Measurements from ENCODE around the gene SNX8. TPM values are rescaled to one million over a fixed set of nuclear protein-coding genes. Genes with fewer than 3 reads are reported as not detected.

SNX8 gene
- total and polyA plus RNA-seq, 2 donors (not counting 3 experiments of a cell fraction or from before 2014, with no cell fraction given), result 24.5 to 50.3 TPM

GRCh38 chr7:2299870-2300512 lies 14.2 kb downstream of the SNX8 start:
- Histone ChIP-seq H3K9ac (replicated peaks; ENCODE audit: extremely low read depth, insufficient read depth, low read length) (peak overlapping the region; percentile 29), H3K79me2 (ENCODE audit: control insufficient read depth, insufficient read depth, low read length) (peaks cover 4% of the 10 kb centered on the region), H3K27ac (ENCODE audit: insufficient read depth, low read depth, low read length) (peak overlapping the region; percentile 46), H3K4me2 (ENCODE audit: insufficient read depth, low read length) (peak overlapping the region; percentile 72), H3K36me3 (ENCODE audit: control insufficient read depth in 2 of 2, extremely low read depth in 1 of 2, insufficient read depth in 2 of 2, low read length in 2 of 2) (no peaks in the 10 kb centered on the region), H4K20me1 (replicated peaks; ENCODE audit: control insufficient read depth, extremely low read depth, insufficient read depth, low read length) (no peaks in the 10 kb centered on the region), H3K9me1 (replicated peaks; ENCODE audit: control insufficient read depth, extremely low read depth, insufficient read depth, low read length) (no peaks in the 10 kb centered on the region), H3K4me3 (replicated peaks in 1 of 3; ENCODE audit: insufficient read depth in 1 of 3, low read depth in 1 of 3, low read length in 3 of 3) (peak overlapping the region in 1 of 3 experiments; percentile 11), H3K9me3 (replicated peaks; ENCODE audit: control insufficient read depth, insufficient read depth, low read length) (no peaks in the 10 kb centered on the region), H2AFZ (ENCODE audit: low read depth, low read length) (peak overlapping the region; percentile 14), H3K27me3 (ENCODE audit: control insufficient read depth in 2 of 2, insufficient read depth in 2 of 2, low read length in 2 of 2) (no peaks in the 10 kb centered on the region), H3K4me1 (ENCODE audit: control insufficient read depth, extremely low read depth, insufficient read depth, low read length) (peaks cover 19% of the 10 kb centered on the region)
- dilution Hi-C loops (cut with MboI; ENCODE audit: extremely low pct_ligation_motif_present, low sequenced_read_pairs), result no loop called here
- POLR2A ChIA-PET, result no interaction called here
- intact Hi-C loops (cut with micrococcal nuclease), result no loop called here
- TF ChIP-seq EZH2 (IDR thresholded peaks at IDR 0.05; ENCODE audit: borderline replicate concordance, low read depth, low read length, severe bottlenecking) (no peak), MYC (IDR thresholded peaks at IDR 0.05; ENCODE audit: low read depth, low read length) (no peak)
- DNase-seq (ENCODE audit: low read depth, low spot score) (peak; percentile 48), FAIRE-seq (peak; percentile 72)
- CTCF ChIA-PET, result interaction anchor here (1.2 kb wide), 1 partner anchor 11 kb away, joined by 3 read pairs; no protein-coding TSS in a partner anchor
- no TSS peak for BruUV-seq (replicated peaks)

GRCh38 chr7:2299131-2299829 lies 15.0 kb downstream of the SNX8 start:
- no peaks in the 10 kb centered on the region for H3K9me1 ChIP-seq (replicated peaks; ENCODE audit: control insufficient read depth, extremely low read depth, insufficient read depth, low read length)
- BruUV-seq (replicated peaks), result no TSS peak
- DNase-seq (ENCODE audit: low read depth, low spot score), result peak; percentile 78
- CTCF ChIA-PET, result interaction anchor here (1.2 kb wide), 1 partner anchor 11 kb away, joined by 3 read pairs; no protein-coding TSS in a partner anchor
- H4K20me1 ChIP-seq (replicated peaks; ENCODE audit: control insufficient read depth, extremely low read depth, insufficient read depth, low read length), result no peaks in the 10 kb centered on the region
- H3K79me2 ChIP-seq (ENCODE audit: control insufficient read depth, insufficient read depth, low read length), result peaks cover 4% of the 10 kb centered on the region
- peak; percentile 92 for FAIRE-seq
- dilution Hi-C loops (cut with MboI; ENCODE audit: extremely low pct_ligation_motif_present, low sequenced_read_pairs), result no loop called here
- no peaks in the 10 kb centered on the region for H3K9me3 ChIP-seq (replicated peaks; ENCODE audit: control insufficient read depth, insufficient read depth, low read length)
- H3K27ac ChIP-seq (ENCODE audit: insufficient read depth, low read depth, low read length), result peak overlapping the region; percentile 46
- H3K4me2 ChIP-seq (ENCODE audit: insufficient read depth, low read length), result peak overlapping the region; percentile 72
- no peaks in the 10 kb centered on the region for H3K27me3 ChIP-seq (ENCODE audit: control insufficient read depth in 2 of 2, insufficient read depth in 2 of 2, low read length in 2 of 2)
- peaks cover 13% of the 10 kb centered on the region for H3K4me1 ChIP-seq (ENCODE audit: control insufficient read depth, extremely low read depth, insufficient read depth, low read length)
- peak overlapping the region; percentile 36 for H2AFZ ChIP-seq (ENCODE audit: low read depth, low read length)
- H3K4me3 ChIP-seq (replicated peaks in 1 of 3; ENCODE audit: insufficient read depth in 1 of 3, low read depth in 1 of 3, low read length in 3 of 3), result peak overlapping the region in 1 of 3 experiments; percentile 11
- POLR2A ChIA-PET, result no interaction called here
- intact Hi-C loops (cut with micrococcal nuclease), result no loop called here
- H3K36me3 ChIP-seq (ENCODE audit: control insufficient read depth in 2 of 2, extremely low read depth in 1 of 2, insufficient read depth in 2 of 2, low read length in 2 of 2), result no peaks in the 10 kb centered on the region
- TF ChIP-seq GATA2 (IDR thresholded peaks at IDR 0.05; ENCODE audit: insufficient read depth, insufficient read length, low read depth, low read length), result no peak
- no peak for TF ChIP-seq MAX (IDR thresholded peaks at IDR 0.05; ENCODE audit: insufficient read depth, insufficient read length)
- TF ChIP-seq MYC (IDR thresholded peaks at IDR 0.05; ENCODE audit: low read depth, low read length), result no peak
- TF ChIP-seq FOS (IDR thresholded peaks at IDR 0.05; ENCODE audit: borderline replicate concordance, insufficient read depth, low read length), result peak; percentile 47
- peak; percentile 24 for TF ChIP-seq POLR2AphosphoS5 (IDR thresholded peaks at IDR 0.05; ENCODE audit: insufficient read depth, low read depth, low read length)
- no peak for TF ChIP-seq EZH2 (IDR thresholded peaks at IDR 0.05; ENCODE audit: borderline replicate concordance, low read depth, low read length, severe bottlenecking)
- no peak for TF ChIP-seq CTCF (IDR thresholded peaks at IDR 0.05; ENCODE audit: extremely low read depth in 1 of 2, insufficient read depth in 1 of 2, low read depth in 1 of 2, low read length in 2 of 2)
- no peak for TF ChIP-seq POLR2A (IDR thresholded peaks at IDR 0.05; ENCODE audit: low read depth, low read length)
- peak; percentile 31 for TF ChIP-seq JUN (IDR thresholded peaks at IDR 0.05; ENCODE audit: borderline replicate concordance, insufficient read depth, insufficient read length, low read depth)
- peak overlapping the region; percentile 29 for H3K9ac ChIP-seq (replicated peaks; ENCODE audit: extremely low read depth, insufficient read depth, low read length)

Measured in endothelial cell of umbilical vein (primary cell).